ENCODE results near the gene P2RY2.

The P2RY2 gene

GRCh38 chr11:73209892-73210291 is 8.2 kb upstream of the P2RY2 start:
- no peak for TF ChIP-seq CTCF (IDR thresholded peaks at IDR 0.05; ENCODE audit: low read depth, low read length)
- in situ Hi-C loops (cut with HindIII; ENCODE audit: low sequenced_read_pairs): no loop called here
- no peak for DNase-seq (ENCODE audit: low read depth, low spot score)
- no peak overlapping the region for H3K4me3 ChIP-seq (ENCODE audit: low read depth, low read length)

DNA sequence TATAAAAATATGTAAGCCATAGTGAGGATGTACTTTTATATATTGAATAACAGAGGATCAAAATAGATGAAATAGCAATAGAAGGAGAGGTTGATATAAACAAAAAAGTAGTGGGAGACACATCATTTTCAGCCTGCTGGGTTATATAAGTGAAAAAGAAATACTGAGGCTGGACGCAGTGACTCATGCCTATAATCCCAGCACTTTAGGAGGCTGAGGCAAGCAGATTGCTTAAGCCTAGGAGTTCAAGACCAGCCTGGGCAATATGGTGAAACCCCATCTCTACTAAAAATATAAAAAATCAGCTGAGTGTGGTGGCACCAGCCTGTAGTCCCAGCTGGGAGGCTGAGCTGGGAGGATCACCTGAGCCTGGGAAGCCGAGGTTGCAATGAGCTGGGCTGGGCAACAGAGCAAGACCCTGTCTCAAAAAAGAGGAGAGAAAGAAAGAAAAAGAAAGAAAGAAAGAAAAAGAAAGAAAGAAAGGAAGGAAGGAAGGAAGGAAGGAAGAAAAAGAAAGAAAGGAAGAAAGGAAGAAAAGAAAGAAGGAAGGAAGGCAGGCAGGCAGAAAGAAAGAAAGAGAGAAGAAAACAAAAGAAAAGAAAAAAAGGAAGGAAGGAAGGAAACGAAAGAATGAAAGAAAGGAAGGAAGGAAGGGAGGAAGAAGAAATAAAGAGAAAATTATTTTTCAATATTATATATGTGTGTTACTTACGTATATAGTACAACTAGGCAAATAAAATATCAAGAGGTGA is 7.0 kb upstream of the P2RY2 start:
- H3K4me3 ChIP-seq (ENCODE audit: low read depth, low read length): no peak overlapping the region
- TF ChIP-seq CTCF (IDR thresholded peaks at IDR 0.05; ENCODE audit: low read depth, low read length): no peak
- in situ Hi-C loops (cut with HindIII; ENCODE audit: low sequenced_read_pairs): no loop called here
- DNase-seq (ENCODE audit: low read depth, low spot score): no peak

DNA sequence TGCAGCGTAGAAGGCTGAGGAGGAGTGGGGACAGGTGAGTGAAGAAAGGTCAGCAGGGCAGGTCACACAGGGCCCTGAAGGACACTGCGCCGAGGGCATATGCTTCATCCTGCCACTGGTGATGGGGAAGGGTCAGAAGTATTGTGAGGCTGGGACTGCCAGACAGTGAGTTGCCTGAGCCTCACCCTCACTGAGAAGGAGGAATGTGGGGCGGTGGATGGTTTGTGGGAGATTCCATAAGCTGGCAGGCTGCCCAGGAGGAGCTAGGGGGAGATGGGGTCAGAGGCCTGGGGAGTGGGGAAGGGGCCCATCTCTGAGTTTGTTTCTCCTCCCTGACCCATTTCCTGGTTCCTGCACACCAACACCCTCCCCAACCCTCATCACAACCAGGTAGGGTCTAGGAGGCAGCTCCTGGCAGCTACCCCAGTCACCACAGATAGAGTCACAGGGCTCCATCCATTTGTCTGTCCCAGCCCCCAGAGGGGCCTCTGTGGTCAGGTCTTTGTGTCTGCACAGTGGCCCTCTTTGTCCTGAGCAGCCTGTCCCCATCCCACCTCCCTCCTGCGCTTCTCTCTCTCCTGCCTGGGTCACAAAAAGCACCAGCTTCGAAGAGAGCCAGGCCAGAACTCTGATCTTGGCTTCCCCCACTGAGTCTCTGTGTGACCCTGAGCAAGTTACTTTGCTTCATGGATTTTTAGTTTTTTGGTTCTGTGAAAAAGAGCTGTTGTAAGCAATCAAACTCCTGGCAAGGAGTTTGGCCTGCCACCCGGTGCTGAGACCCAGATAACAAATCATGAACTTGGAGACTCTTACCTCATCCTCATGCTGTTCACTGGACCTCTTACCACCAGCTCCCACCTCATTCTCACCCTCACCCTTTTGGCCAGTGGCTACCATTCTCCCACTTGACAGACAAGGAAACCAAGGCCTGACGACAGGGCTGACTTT is 4.6 kb upstream of the P2RY2 start:
- in situ Hi-C loops (cut with HindIII; ENCODE audit: low sequenced_read_pairs): no loop called here
- no peak overlapping the region for H3K4me3 ChIP-seq (ENCODE audit: low read depth, low read length)
- no peak for TF ChIP-seq CTCF (IDR thresholded peaks at IDR 0.05; ENCODE audit: low read depth, low read length)
- no peak for DNase-seq (ENCODE audit: low read depth, low spot score)

- no peak for DNase-seq (ENCODE audit: low read depth, low spot score)
- H3K4me3 ChIP-seq (ENCODE audit: low read depth, low read length): no peak overlapping the region
- in situ Hi-C loops (cut with HindIII; ENCODE audit: low sequenced_read_pairs): no loop called here
- TF ChIP-seq CTCF (IDR thresholded peaks at IDR 0.05; ENCODE audit: low read depth, low read length): no peak
These were observed 2.6 kb upstream of the P2RY2 start for GRCh38 chr11:73215191-73216134.

GRCh38 chr11:73216465-73216864 is 1.6 kb upstream of the P2RY2 start:
- TF ChIP-seq CTCF (IDR thresholded peaks at IDR 0.05; ENCODE audit: low read depth, low read length): no peak
- DNase-seq (ENCODE audit: low read depth, low spot score): no peak
- no peak overlapping the region for H3K4me3 ChIP-seq (ENCODE audit: low read depth, low read length)
- in situ Hi-C loops (cut with HindIII; ENCODE audit: low sequenced_read_pairs): no loop called here
